Measurements from ENCODE around the gene CSNK1E.
A peak's percentile ranks its signal among the peaks of the same experiment; 100 is the strongest.

Gene CSNK1E

GRCh38 chr22:38248280-38248679 lies 69.0 kb downstream of the CSNK1E start:
- no peak overlapping the region for H3K4me3 ChIP-seq (ENCODE audit: low read length in 2 of 2)
- H3K4me1 ChIP-seq (ENCODE audit: control insufficient read depth, insufficient read depth, low read length): peaks cover 30% of the 10 kb centered on the region
- H3K27ac ChIP-seq (ENCODE audit: low read length): no peak overlapping the region
- peaks cover 12 to 27% of the 10 kb centered on the region in 2 donors for H3K36me3 ChIP-seq (ENCODE audit: control insufficient read depth in 2 of 2, insufficient read depth in 2 of 2, low read length in 2 of 2)
- H3K9me3 ChIP-seq (ENCODE audit: control insufficient read depth in 2 of 2, low read length in 2 of 2): no peaks in the 10 kb centered on the region
- no peak overlapping the region for H3K9ac ChIP-seq (ENCODE audit: low read length in 2 of 2)
- no peaks in the 10 kb centered on the region for H3K27me3 ChIP-seq (ENCODE audit: control insufficient read depth in 1 of 2, insufficient read depth in 2 of 2, low read length in 2 of 2)

DNA sequence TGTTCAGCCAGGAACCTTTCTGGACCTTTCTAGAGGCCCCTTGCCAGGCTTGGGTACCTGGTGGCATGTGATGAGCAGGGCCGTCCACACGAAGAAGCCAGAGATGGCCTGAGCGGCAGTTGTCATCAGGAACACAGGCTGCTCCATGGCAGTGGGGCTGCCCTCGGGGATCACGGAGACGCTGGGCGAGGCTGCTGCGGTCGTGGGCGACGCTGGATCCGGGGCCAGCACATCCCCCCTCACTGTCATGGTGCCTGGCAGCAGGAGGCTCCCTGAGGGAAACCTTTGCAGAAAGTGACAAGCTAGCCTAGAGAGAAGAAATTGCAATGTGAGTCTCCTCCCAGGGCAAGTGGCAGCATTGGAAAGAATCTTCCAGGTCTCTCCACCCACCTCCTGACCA lies 69.5 kb downstream of the CSNK1E start:
- Histone ChIP-seq H3K27ac (ENCODE audit: low read length) (no peak overlapping the region), H3K36me3 (ENCODE audit: control insufficient read depth in 2 of 2, insufficient read depth in 2 of 2, low read length in 2 of 2) (peaks cover 12 to 27% of the 10 kb centered on the region in 2 donors), H3K9ac (ENCODE audit: low read length in 2 of 2) (no peak overlapping the region), H3K4me1 (ENCODE audit: control insufficient read depth, insufficient read depth, low read length) (peaks cover 34% of the 10 kb centered on the region), H3K4me3 (ENCODE audit: low read length in 2 of 2) (no peak overlapping the region), H3K9me3 (ENCODE audit: control insufficient read depth in 2 of 2, low read length in 2 of 2) (no peaks in the 10 kb centered on the region), H3K27me3 (ENCODE audit: control insufficient read depth in 1 of 2, insufficient read depth in 2 of 2, low read length in 2 of 2) (no peaks in the 10 kb centered on the region)

DNA sequence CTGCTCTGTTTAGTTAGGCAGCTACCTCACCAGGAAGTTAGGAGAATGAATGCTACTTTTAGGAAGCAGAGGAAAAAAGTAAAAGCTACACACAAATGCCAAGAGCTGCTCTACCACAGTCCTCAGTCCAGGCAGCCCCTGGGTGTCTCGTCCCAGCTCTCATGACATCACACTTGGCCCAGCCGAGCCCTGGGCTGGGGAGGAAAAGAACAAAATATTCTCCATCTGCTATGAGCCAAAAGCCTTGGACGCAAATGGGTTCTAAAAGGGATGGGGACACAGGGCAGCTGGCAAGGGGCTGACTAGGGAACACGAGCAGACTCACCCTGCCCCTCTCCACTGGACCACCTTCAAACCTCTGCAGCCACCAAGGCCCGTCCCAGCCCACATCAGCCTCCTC lies 70.5 kb downstream of the CSNK1E start:
- Histone ChIP-seq H3K9ac (ENCODE audit: low read length in 2 of 2) (peak overlapping the region in 1 of 2 donors; percentile 29), H3K27ac (ENCODE audit: low read length) (peak overlapping the region; percentile 11), H3K27me3 (ENCODE audit: control insufficient read depth in 1 of 2, insufficient read depth in 2 of 2, low read length in 2 of 2) (no peaks in the 10 kb centered on the region), H3K9me3 (ENCODE audit: control insufficient read depth in 2 of 2, low read length in 2 of 2) (no peaks in the 10 kb centered on the region), H3K4me3 (ENCODE audit: low read length in 2 of 2) (no peak overlapping the region), H3K4me1 (ENCODE audit: control insufficient read depth, insufficient read depth, low read length) (peaks cover 32% of the 10 kb centered on the region), H3K36me3 (ENCODE audit: control insufficient read depth in 2 of 2, insufficient read depth in 2 of 2, low read length in 2 of 2) (peaks cover 12 to 27% of the 10 kb centered on the region in 2 donors)

GRCh38 chr22:38246046-38246658 lies 71.1 kb downstream of the CSNK1E start:
- Histone ChIP-seq H3K27ac (ENCODE audit: low read length) (no peak overlapping the region), H3K9me3 (ENCODE audit: control insufficient read depth in 2 of 2, low read length in 2 of 2) (no peaks in the 10 kb centered on the region), H3K27me3 (ENCODE audit: control insufficient read depth in 1 of 2, insufficient read depth in 2 of 2, low read length in 2 of 2) (no peaks in the 10 kb centered on the region), H3K36me3 (ENCODE audit: control insufficient read depth in 2 of 2, insufficient read depth in 2 of 2, low read length in 2 of 2) (peaks cover 12 to 27% of the 10 kb centered on the region in 2 donors), H3K9ac (ENCODE audit: low read length in 2 of 2) (no peak overlapping the region), H3K4me1 (ENCODE audit: control insufficient read depth, insufficient read depth, low read length) (peaks cover 32% of the 10 kb centered on the region), H3K4me3 (ENCODE audit: low read length in 2 of 2) (no peak overlapping the region)

GRCh38 chr22:38244106-38244505 lies 73.1 kb downstream of the CSNK1E start:
- Histone ChIP-seq H3K4me1 (ENCODE audit: control insufficient read depth, insufficient read depth, low read length) (peaks cover 31% of the 10 kb centered on the region), H3K4me3 (ENCODE audit: low read length in 2 of 2) (no peak overlapping the region), H3K27me3 (ENCODE audit: control insufficient read depth in 1 of 2, insufficient read depth in 2 of 2, low read length in 2 of 2) (no peaks in the 10 kb centered on the region), H3K36me3 (ENCODE audit: control insufficient read depth in 2 of 2, insufficient read depth in 2 of 2, low read length in 2 of 2) (peaks cover 12 to 27% of the 10 kb centered on the region in 2 donors), H3K9me3 (ENCODE audit: control insufficient read depth in 2 of 2, low read length in 2 of 2) (no peaks in the 10 kb centered on the region), H3K9ac (ENCODE audit: low read length in 2 of 2) (no peak overlapping the region), H3K27ac (ENCODE audit: low read length) (no peak overlapping the region)

GRCh38 chr22:38243007-38243765 lies 74.0 kb downstream of the CSNK1E start:
- Histone ChIP-seq H3K4me1 (ENCODE audit: control insufficient read depth, insufficient read depth, low read length) (peaks cover 40% of the 10 kb centered on the region), H3K36me3 (ENCODE audit: control insufficient read depth in 2 of 2, insufficient read depth in 2 of 2, low read length in 2 of 2) (peaks cover 12 to 27% of the 10 kb centered on the region in 2 donors), H3K27ac (ENCODE audit: low read length) (no peak overlapping the region), H3K27me3 (ENCODE audit: control insufficient read depth in 1 of 2, insufficient read depth in 2 of 2, low read length in 2 of 2) (no peaks in the 10 kb centered on the region), H3K9ac (ENCODE audit: low read length in 2 of 2) (no peak overlapping the region), H3K4me3 (ENCODE audit: low read length in 2 of 2) (no peak overlapping the region), H3K9me3 (ENCODE audit: control insufficient read depth in 2 of 2, low read length in 2 of 2) (no peaks in the 10 kb centered on the region)

DNA sequence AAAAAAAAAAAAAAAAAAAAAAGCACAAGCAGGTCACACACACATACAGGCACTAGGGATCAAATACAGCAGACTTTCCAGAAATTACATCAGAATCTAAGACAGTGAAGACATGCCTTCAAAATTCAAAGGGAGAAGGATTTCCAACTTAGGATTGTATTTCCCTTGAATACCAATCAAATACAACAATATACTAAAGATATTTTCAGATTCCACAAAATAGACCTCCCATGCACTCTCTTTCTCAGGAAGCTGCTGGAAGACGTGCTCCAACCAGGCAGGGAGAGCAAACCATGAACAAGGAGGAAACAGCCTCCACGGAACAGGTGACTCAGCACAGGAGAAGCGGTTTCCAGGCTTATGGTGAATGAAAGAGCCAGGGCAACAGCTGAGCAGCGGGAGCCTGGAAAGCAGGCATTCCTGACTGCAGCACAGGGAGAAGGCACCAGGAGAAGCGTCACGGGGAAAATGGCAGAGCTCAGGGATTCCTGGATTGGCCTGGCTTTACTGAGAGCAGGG lies 76.4 kb downstream of the CSNK1E start:
- Histone ChIP-seq H3K27ac (ENCODE audit: low read length) (no peak overlapping the region), H3K4me3 (ENCODE audit: low read length in 2 of 2) (no peak overlapping the region), H3K36me3 (ENCODE audit: control insufficient read depth in 2 of 2, insufficient read depth in 2 of 2, low read length in 2 of 2) (peaks cover 14 to 18% of the 10 kb centered on the region in 2 donors), H3K27me3 (ENCODE audit: control insufficient read depth in 1 of 2, insufficient read depth in 2 of 2, low read length in 2 of 2) (no peaks in the 10 kb centered on the region), H3K9me3 (ENCODE audit: control insufficient read depth in 2 of 2, low read length in 2 of 2) (no peaks in the 10 kb centered on the region), H3K9ac (ENCODE audit: low read length in 2 of 2) (peak overlapping the region in 1 of 2 donors; percentile 10), H3K4me1 (ENCODE audit: control insufficient read depth, insufficient read depth, low read length) (peaks cover 29% of the 10 kb centered on the region)
